HCT116 (cell line): ENCODE results near the gene FBXL7. TPM values are rescaled to one million over a fixed set of nuclear protein-coding genes. Genes with fewer than 3 reads are reported as not detected.

Source experiments
- ATAC-seq: fragments of 200-7000 bp; cut with Tn5 transposase; 2 replicates; pipeline ENCODE4 v1.9.1; 2020; ENCODE audit warnings: mild to moderate bottlenecking, moderate library complexity
- BruUV-seq: library from RNA; stranded (reverse); fragments of 400-500 nt; replicated peaks from 2 replicates; lab custom pipeline; 2021; lab: Mats Ljungman, UMichigan
- CTCF ChIA-PET: fragments of 300-600 bp; sonication (Branson Sonifier 250); formaldehyde crosslinking; loops from one replicate; lab custom pipeline; 2021; ENCODE audit warnings: antibody characterized with exemption; lab: Charles Lee
- POLR2A ChIA-PET: fragments of 300-600, 350-600 bp; sonication (Branson Sonifier 250); formaldehyde crosslinking; loops from one replicate; lab custom pipeline; 2021; ENCODE audit warnings: antibody characterized with exemption; lab: Charles Lee
- RAD21 ChIA-PET, 2 experiments: fragments of 300-600 bp; sonication (Branson Sonifier 250); formaldehyde crosslinking; loops; one replicate each; lab custom pipeline; 2023; ENCODE audit warnings: low total read pairs in 2 of 2; ENCODE audit not compliant: uncharacterized antibody in 2 of 2, unreplicated experiment in 2 of 2, low non-redundant PET in 1 of 2; lab: Charles Lee
- DNase-seq: peaks from one replicate; pipeline ENCODE4 v3.0.0-alpha.2; 2010; ENCODE audit warnings: low read depth, low spot score
- H2AFZ ChIP-seq: fragments of 200-600 bp; shearing (Covaris generic), sonication (generic); 2 replicates; pipeline ENCODE4 v1.6.1; 2017; ENCODE audit warnings: low read depth, mixed run types, mixed read lengths, antibody characterized with exemption, low read length; ENCODE audit not compliant: poor library complexity, severe bottlenecking
- H3K27ac ChIP-seq: 2 replicates; pipeline ENCODE4 v1.5.1; 2012; ENCODE audit warnings: low read depth, low read length
- H3K27me3 ChIP-seq: fragments of 200-600 bp; sonication (generic); 2 replicates; pipeline ENCODE4 v1.6.1; 2016; ENCODE audit warnings: mixed run types, low read length, mixed read lengths; ENCODE audit not compliant: insufficient read depth
- H3K36me3 ChIP-seq, 2 experiments: fragments of 200-500 bp in 1 of 2; fragments of 200-600 bp in 1 of 2; sonication (Bioruptor generic) in 1 of 2; sonication (generic) in 1 of 2; 2 replicates each; pipeline versions ENCODE4 v1.5.1 to v1.6.1; 2014 to 2016; ENCODE audit warnings: low read length in 2 of 2, inconsistent platforms in 1 of 2, mixed read lengths in 1 of 2, mixed run types in 1 of 2; ENCODE audit not compliant: insufficient read depth in 2 of 2, control insufficient read depth in 1 of 2
- H3K4me1 ChIP-seq, 2 experiments: fragments of 200-600 bp in 1 of 2; sonication (generic) in 1 of 2; 2 replicates each; pipeline versions ENCODE4 v1.5.1 to v1.6.1; 2012 to 2017; ENCODE audit warnings: low read length in 2 of 2, inconsistent platforms in 1 of 2, mild to moderate bottlenecking in 1 of 2, mixed read lengths in 1 of 2, mixed run types in 1 of 2, moderate library complexity in 1 of 2; ENCODE audit not compliant: insufficient read depth in 2 of 2, control insufficient read depth in 1 of 2
- H3K4me2 ChIP-seq: fragments of 200-600 bp; sonication (generic); 2 replicates; pipeline ENCODE4 v1.6.1; 2017; ENCODE audit warnings: mixed run types, low read length, mixed read lengths
- H3K4me3 ChIP-seq, 2 experiments: fragments of 200-600 bp in 1 of 2; sonication (generic) in 1 of 2; replicated peaks in 1 of 2; 2 replicates each; pipeline ENCODE4 v1.5.1; 2011 to 2016; ENCODE audit warnings: low read length in 2 of 2, control low read depth in 1 of 2, low read depth in 1 of 2, mild to moderate bottlenecking in 1 of 2, mixed read lengths in 1 of 2, mixed run types in 1 of 2
- H3K79me2 ChIP-seq: fragments of 200-600 bp; sonication (generic); 2 replicates; pipeline ENCODE4 v1.6.1; 2017; ENCODE audit warnings: mild to moderate bottlenecking, mixed run types, low read length, moderate library complexity, mixed read lengths; ENCODE audit not compliant: insufficient read depth
- H3K9ac ChIP-seq: fragments of 200-600 bp; sonication (generic); 2 replicates; pipeline ENCODE4 v1.6.1; 2016; ENCODE audit warnings: low read length, mixed read lengths
- H3K9me2 ChIP-seq: fragments of 200-600 bp; sonication (generic), shearing (Covaris generic); 2 replicates; pipeline ENCODE4 v1.6.1; 2017; ENCODE audit warnings: mixed run types, mild to moderate bottlenecking, moderate library complexity; ENCODE audit not compliant: insufficient read depth
- H3K9me3 ChIP-seq, 2 experiments: fragments of 200-500 bp in 1 of 2; fragments of 200-600 bp in 1 of 2; sonication (Bioruptor generic) in 1 of 2; sonication (generic) in 1 of 2; 2 replicates each; pipeline ENCODE4 v1.6.1; 2014 to 2017; ENCODE audit warnings: low read length in 2 of 2, mixed read lengths in 2 of 2, inconsistent platforms in 1 of 2, low read depth in 1 of 2, mild to moderate bottlenecking in 1 of 2, mixed run types in 1 of 2, moderate library complexity in 1 of 2; ENCODE audit not compliant: control insufficient read depth in 1 of 2, insufficient read depth in 1 of 2
- H4K20me1 ChIP-seq: fragments of 200-600 bp; sonication (generic), shearing (Covaris generic); 2 replicates; pipeline ENCODE4 v1.6.1; 2017; ENCODE audit warnings: mixed run types, mild to moderate bottlenecking, moderate library complexity; ENCODE audit not compliant: insufficient read depth
- CBX3 ChIP-seq: IDR thresholded peaks from 2 replicates; pipeline ENCODE4 v1.6.1; 2012; ENCODE audit warnings: low read depth
- EGR1 ChIP-seq: IDR thresholded peaks from 2 replicates; pipeline ENCODE4 v1.6.1; 2012; ENCODE audit warnings: low read depth
- EZH2 ChIP-seq: fragments of 200-600 bp; sonication (generic); IDR thresholded peaks from 2 replicates; pipeline ENCODE4 v1.6.1; 2017; ENCODE audit warnings: antibody characterized with exemption, mixed run types
- FOSL1 ChIP-seq: IDR thresholded peaks from 2 replicates; pipeline ENCODE4 v1.6.1; 2012; ENCODE audit warnings: low read depth
- JUND ChIP-seq: IDR thresholded peaks from 2 replicates; pipeline ENCODE4 v1.6.1; 2012
- POLR2A ChIP-seq: IDR thresholded peaks from 2 replicates; pipeline ENCODE4 v1.7.0; 2011; ENCODE audit warnings: borderline replicate concordance; ENCODE audit not compliant: insufficient read depth, insufficient read length; ENCODE audit errors: extremely low read depth
- SIN3A ChIP-seq: IDR thresholded peaks from 2 replicates; pipeline ENCODE4 v1.6.1; 2012; ENCODE audit warnings: low read depth
- SRF ChIP-seq: IDR thresholded peaks from 2 replicates; pipeline ENCODE4 v1.6.1; 2012; ENCODE audit warnings: low read depth
- TCF7L2 ChIP-seq: IDR thresholded peaks from 2 replicates; pipeline ENCODE4 v1.7.0; 2011; ENCODE audit warnings: borderline replicate concordance, inconsistent platforms; ENCODE audit not compliant: insufficient read depth, insufficient read length; ENCODE audit errors: extremely low read depth
- YY1 ChIP-seq: IDR thresholded peaks from 2 replicates; pipeline ENCODE4 v1.6.1; 2011; ENCODE audit warnings: low read length, low read depth, moderate library complexity, mild to moderate bottlenecking; ENCODE audit not compliant: insufficient replicate concordance; ENCODE audit errors: extremely low read depth
- intact Hi-C: fragments of 100-400 bp; cut with micrococcal nuclease; formaldehyde crosslinking; loops from 2 replicates; pipeline ENCODE4 v1.10.0; 2022
- total RNA-seq: library from RNA; stranded (reverse); gene quantifications from one replicate; pipeline ENCODE4 v1.2.1, GENCODE V29; 2021; ENCODE audit not compliant: unreplicated experiment
- TF ChIP-seq, protein P1 (sequence below): IDR thresholded peaks from 2 replicates; pipeline ENCODE4 v1.6.1; 2012
- TF ChIP-seq, protein P2 (sequence below), 3 experiments: fragments of 200-600 bp in 1 of 3; sonication (generic) in 1 of 3; IDR thresholded peaks in 2 of 3; conservative IDR thresholded peaks in 1 of 3; 2 replicates each; pipeline ENCODE4 v1.5.1; 2012 to 2017; ENCODE audit warnings: low read depth in 2 of 3, low read length in 2 of 3, antibody characterized with exemption in 1 of 3, borderline replicate concordance in 1 of 3, control low read depth in 1 of 3, mild to moderate bottlenecking in 1 of 3, mixed read lengths in 1 of 3, mixed run types in 1 of 3, moderate library complexity in 1 of 3; ENCODE audit not compliant: insufficient read depth in 1 of 3
- TF ChIP-seq, protein P3 (sequence below): IDR thresholded peaks from 2 replicates; pipeline ENCODE4 v1.6.1; 2012
- TF ChIP-seq, protein P4 (sequence below): IDR thresholded peaks from 2 replicates; pipeline ENCODE4 v1.6.1; 2012; ENCODE audit warnings: low read depth

FBXL7 gene
- total RNA-seq, 1 experiment from 2014 or later, result 0.05 TPM

DNA sequence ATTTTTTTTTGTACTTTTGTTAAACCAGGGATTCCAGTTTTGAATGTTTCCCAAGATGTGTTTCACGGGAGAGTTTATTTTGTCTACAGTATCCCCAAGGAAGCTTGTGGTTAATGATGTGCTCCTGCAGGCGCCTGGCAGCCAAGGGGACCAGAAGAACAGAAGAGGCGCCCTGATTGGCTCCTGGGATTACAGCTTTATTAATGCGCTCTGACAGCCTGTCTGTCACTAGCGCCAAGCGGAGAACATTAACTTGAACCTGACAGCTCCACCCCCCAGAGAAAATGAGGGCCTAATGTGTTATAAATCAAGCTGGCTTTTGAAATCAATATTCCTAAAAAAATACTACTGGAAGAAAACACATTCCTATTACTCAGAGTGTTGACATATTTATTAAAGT is 5.0 kb upstream of the FBXL7 start:
- Histone ChIP-seq H3K4me1 (no peaks in the 10 kb centered on the region), H3K27me3 (no peaks in the 10 kb centered on the region), H3K79me2 (no peaks in the 10 kb centered on the region), H3K36me3 (no peaks in the 10 kb centered on the region), H3K9me3 (peaks cover 16 to 17% of the 10 kb centered on the region in 2 experiments; a peak in 3 of 4 replicates), H3K4me2 (no peak overlapping the region), H3K9ac (no peak overlapping the region), H2AFZ (no peak overlapping the region), H3K9me2 (no peaks in the 10 kb centered on the region), H3K27ac (no peak overlapping the region), H4K20me1 (no peaks in the 10 kb centered on the region), H3K4me3 (no peak overlapping the region)
- RAD21 ChIA-PET, result interaction anchor here in 1 of 2 experiments (0.6 kb wide), 1 partner anchor 542 kb away, joined by 3 read pairs; no protein-coding TSS in a partner anchor
- DNase-seq (no peak), ATAC-seq (no peak)
- intact Hi-C loops, result no loop called here
- POLR2A ChIA-PET, result no interaction called here
- CTCF ChIA-PET, result no interaction called here
- no TSS peak for BruUV-seq
- no peak for TF ChIP-seq SRF
- no peak for TF ChIP-seq JUND
- no peak for TF ChIP-seq EZH2
- TF ChIP-seq, all 23 proteins: peak for 0

DNA sequence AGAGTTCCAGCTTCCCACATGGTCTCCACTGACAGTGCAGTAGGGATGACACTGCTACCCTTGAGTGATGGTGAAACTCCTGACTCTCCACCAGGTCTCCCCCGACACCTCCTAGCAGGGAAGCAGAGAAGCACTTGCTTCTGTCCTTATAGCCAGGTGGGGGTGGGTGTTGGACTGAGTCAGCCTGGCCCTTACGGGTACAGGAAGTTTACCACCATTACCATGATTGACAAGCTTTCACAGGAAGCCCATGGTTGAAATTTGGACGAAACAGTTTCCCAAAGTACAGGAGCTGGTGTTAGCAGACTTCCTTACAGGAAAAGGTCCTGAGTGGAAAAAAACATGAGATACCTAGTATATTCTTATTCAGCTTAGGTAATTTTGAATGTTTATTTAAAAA is 3.1 kb upstream of the FBXL7 start:
- Histone ChIP-seq H3K4me2 (no peak overlapping the region), H3K9me2 (no peaks in the 10 kb centered on the region), H3K27me3 (no peaks in the 10 kb centered on the region), H3K79me2 (no peaks in the 10 kb centered on the region), H3K27ac (no peak overlapping the region), H3K4me1 (no peaks in the 10 kb centered on the region), H3K36me3 (no peaks in the 10 kb centered on the region), H2AFZ (no peak overlapping the region), H3K9me3 (peaks cover 9 to 16% of the 10 kb centered on the region in 2 experiments; a peak in 3 of 4 replicates), H4K20me1 (no peaks in the 10 kb centered on the region), H3K9ac (no peak overlapping the region), H3K4me3 (no peak overlapping the region)
- CTCF ChIA-PET, result no interaction called here
- intact Hi-C loops, result no loop called here
- DNase-seq (no peak), ATAC-seq (no peak)
- BruUV-seq, result no TSS peak
- RAD21 ChIA-PET, result no interaction called here
- POLR2A ChIA-PET, result no interaction called here
- TF ChIP-seq TCF7L2 (no peak), FOSL1 (no peak), SIN3A (no peak), POLR2A (no peak), EGR1 (no peak), YY1 (no peak), JUND (no peak), SRF (no peak), CBX3 (no peak)
- TF ChIP-seq, protein P1, sequence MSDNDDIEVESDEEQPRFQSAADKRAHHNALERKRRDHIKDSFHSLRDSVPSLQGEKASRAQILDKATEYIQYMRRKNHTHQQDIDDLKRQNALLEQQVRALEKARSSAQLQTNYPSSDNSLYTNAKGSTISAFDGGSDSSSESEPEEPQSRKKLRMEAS, result no peak
- TF ChIP-seq, protein P2, sequence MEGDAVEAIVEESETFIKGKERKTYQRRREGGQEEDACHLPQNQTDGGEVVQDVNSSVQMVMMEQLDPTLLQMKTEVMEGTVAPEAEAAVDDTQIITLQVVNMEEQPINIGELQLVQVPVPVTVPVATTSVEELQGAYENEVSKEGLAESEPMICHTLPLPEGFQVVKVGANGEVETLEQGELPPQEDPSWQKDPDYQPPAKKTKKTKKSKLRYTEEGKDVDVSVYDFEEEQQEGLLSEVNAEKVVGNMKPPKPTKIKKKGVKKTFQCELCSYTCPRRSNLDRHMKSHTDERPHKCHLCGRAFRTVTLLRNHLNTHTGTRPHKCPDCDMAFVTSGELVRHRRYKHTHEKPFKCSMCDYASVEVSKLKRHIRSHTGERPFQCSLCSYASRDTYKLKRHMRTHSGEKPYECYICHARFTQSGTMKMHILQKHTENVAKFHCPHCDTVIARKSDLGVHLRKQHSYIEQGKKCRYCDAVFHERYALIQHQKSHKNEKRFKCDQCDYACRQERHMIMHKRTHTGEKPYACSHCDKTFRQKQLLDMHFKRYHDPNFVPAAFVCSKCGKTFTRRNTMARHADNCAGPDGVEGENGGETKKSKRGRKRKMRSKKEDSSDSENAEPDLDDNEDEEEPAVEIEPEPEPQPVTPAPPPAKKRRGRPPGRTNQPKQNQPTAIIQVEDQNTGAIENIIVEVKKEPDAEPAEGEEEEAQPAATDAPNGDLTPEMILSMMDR (IDR thresholded peaks at IDR 0.05 in 2 of 3, conservative IDR thresholded peaks at IDR 0.05 in 1 of 3; ENCODE audit: borderline replicate concordance in 1 of 3, insufficient read depth in 1 of 3, low read depth in 2 of 3, low read length in 2 of 3), result no peak
- TF ChIP-seq, protein P3, sequence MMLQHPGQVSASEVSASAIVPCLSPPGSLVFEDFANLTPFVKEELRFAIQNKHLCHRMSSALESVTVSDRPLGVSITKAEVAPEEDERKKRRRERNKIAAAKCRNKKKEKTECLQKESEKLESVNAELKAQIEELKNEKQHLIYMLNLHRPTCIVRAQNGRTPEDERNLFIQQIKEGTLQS, result no peak
- TF ChIP-seq, protein P4, sequence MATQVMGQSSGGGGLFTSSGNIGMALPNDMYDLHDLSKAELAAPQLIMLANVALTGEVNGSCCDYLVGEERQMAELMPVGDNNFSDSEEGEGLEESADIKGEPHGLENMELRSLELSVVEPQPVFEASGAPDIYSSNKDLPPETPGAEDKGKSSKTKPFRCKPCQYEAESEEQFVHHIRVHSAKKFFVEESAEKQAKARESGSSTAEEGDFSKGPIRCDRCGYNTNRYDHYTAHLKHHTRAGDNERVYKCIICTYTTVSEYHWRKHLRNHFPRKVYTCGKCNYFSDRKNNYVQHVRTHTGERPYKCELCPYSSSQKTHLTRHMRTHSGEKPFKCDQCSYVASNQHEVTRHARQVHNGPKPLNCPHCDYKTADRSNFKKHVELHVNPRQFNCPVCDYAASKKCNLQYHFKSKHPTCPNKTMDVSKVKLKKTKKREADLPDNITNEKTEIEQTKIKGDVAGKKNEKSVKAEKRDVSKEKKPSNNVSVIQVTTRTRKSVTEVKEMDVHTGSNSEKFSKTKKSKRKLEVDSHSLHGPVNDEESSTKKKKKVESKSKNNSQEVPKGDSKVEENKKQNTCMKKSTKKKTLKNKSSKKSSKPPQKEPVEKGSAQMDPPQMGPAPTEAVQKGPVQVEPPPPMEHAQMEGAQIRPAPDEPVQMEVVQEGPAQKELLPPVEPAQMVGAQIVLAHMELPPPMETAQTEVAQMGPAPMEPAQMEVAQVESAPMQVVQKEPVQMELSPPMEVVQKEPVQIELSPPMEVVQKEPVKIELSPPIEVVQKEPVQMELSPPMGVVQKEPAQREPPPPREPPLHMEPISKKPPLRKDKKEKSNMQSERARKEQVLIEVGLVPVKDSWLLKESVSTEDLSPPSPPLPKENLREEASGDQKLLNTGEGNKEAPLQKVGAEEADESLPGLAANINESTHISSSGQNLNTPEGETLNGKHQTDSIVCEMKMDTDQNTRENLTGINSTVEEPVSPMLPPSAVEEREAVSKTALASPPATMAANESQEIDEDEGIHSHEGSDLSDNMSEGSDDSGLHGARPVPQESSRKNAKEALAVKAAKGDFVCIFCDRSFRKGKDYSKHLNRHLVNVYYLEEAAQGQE, result no peak
